ENCODE results near the gene TGM3.

DNA sequence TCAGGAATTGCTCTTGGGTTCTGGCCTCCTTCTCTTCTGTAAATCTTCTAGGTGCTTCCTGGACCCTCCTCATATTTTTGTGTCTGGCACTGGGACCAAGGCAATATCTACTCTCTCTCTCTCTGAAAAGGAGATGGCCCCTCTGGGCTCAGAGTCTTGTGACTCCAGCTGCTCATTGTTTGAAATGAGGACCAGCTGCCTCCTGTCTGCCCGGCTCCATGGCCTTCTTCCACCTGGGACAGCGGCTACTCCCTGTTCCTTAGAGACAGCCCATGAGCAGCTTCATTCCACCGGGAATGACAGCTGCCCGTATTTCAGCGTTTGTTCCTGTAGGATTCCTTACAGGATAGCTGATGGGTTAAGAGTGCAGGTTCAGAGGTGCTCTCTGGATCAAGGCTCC is 2.9 kb downstream of the TGM3 start:
- no peak for TF ChIP-seq SP1 (IDR thresholded peaks at IDR 0.05; ENCODE audit: low read depth)
- TF ChIP-seq, protein P1, sequence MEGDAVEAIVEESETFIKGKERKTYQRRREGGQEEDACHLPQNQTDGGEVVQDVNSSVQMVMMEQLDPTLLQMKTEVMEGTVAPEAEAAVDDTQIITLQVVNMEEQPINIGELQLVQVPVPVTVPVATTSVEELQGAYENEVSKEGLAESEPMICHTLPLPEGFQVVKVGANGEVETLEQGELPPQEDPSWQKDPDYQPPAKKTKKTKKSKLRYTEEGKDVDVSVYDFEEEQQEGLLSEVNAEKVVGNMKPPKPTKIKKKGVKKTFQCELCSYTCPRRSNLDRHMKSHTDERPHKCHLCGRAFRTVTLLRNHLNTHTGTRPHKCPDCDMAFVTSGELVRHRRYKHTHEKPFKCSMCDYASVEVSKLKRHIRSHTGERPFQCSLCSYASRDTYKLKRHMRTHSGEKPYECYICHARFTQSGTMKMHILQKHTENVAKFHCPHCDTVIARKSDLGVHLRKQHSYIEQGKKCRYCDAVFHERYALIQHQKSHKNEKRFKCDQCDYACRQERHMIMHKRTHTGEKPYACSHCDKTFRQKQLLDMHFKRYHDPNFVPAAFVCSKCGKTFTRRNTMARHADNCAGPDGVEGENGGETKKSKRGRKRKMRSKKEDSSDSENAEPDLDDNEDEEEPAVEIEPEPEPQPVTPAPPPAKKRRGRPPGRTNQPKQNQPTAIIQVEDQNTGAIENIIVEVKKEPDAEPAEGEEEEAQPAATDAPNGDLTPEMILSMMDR (IDR thresholded peaks at IDR 0.05 in 2 of 3, conservative IDR thresholded peaks at IDR 0.05 in 1 of 3; ENCODE audit: borderline replicate concordance in 1 of 3, insufficient read depth in 1 of 3, low read depth in 2 of 3, low read length in 2 of 3): no peak

All from HCT116 (cell line).